IMR-90 (cell line): ENCODE results near the gene LRP5. TPM values are rescaled to one million over a fixed set of nuclear protein-coding genes. Genes with fewer than 3 reads are reported as not detected.

Source experiments
- ATAC-seq: fragments of 200-7000 bp; cut with Tn5 transposase; 2 replicates; pipeline ENCODE4 v1.9.1; 2020; ENCODE audit warnings: low read depth, mild to moderate bottlenecking, moderate library complexity
- BruUV-seq: library from RNA; stranded (reverse); fragments of 400-500 nt; replicated peaks from 2 replicates; lab custom pipeline; 2021; lab: Mats Ljungman, UMichigan
- CTCF ChIA-PET: fragments of 300-600 bp; formaldehyde crosslinking; extraction: SDS; loops from one replicate; lab custom pipeline; 2021; ENCODE audit warnings: antibody characterized with exemption; lab: Yijun Ruan, JAX
- POLR2A ChIA-PET: fragments of 300-600 bp; sonication (Branson Sonifier 250); formaldehyde crosslinking; loops from one replicate; lab custom pipeline; 2022; ENCODE audit warnings: antibody characterized with exemption; ENCODE audit not compliant: unreplicated experiment; lab: Charles Lee
- DNase-seq: peaks from one replicate; pipeline ENCODE4 v3.0.0; 2013
- H2AFZ ChIP-seq: replicated peaks from 2 replicates; pipeline ENCODE3; 2013; ENCODE audit warnings: low read length, mild to moderate bottlenecking; ENCODE audit not compliant: poor library complexity
- H2AK5ac ChIP-seq: 2 replicates; pipeline ENCODE4 v1.6.1; 2013; ENCODE audit warnings: low read depth, low read length, inconsistent platforms
- H2AK9ac ChIP-seq: replicated peaks from 2 replicates; pipeline ENCODE3; 2013; ENCODE audit warnings: mild to moderate bottlenecking, low read depth, low read length, moderate library complexity; ENCODE audit not compliant: poor library complexity
- H2BK120ac ChIP-seq: 2 replicates; pipeline ENCODE4 v1.6.1; 2013; ENCODE audit warnings: low read depth, low read length, inconsistent platforms
- H2BK15ac ChIP-seq: 3 replicates; pipeline ENCODE4 v1.6.1; 2013; ENCODE audit warnings: low read depth, low read length, inconsistent platforms
- H2BK20ac ChIP-seq: 2 replicates; pipeline ENCODE4 v1.6.1; 2013; ENCODE audit warnings: low read depth, mild to moderate bottlenecking, inconsistent platforms, low read length, moderate library complexity
- H2BK5ac ChIP-seq: 2 replicates; pipeline ENCODE4 v1.6.1; 2013; ENCODE audit warnings: mild to moderate bottlenecking, low read depth, low read length, inconsistent platforms; ENCODE audit not compliant: poor library complexity, severe bottlenecking
- H3K14ac ChIP-seq: replicated peaks from 2 replicates; pipeline ENCODE4 v1.6.1; 2013; ENCODE audit warnings: low read depth, low read length, inconsistent platforms
- H3K18ac ChIP-seq: 2 replicates; pipeline ENCODE4 v1.6.1; 2013; ENCODE audit warnings: low read depth, low read length, control low read depth
- H3K23ac ChIP-seq: 2 replicates; pipeline ENCODE4 v1.6.1; 2013; ENCODE audit warnings: low read depth, low read length, inconsistent platforms
- H3K27ac ChIP-seq: 2 replicates; pipeline ENCODE4 v1.5.1; 2013; ENCODE audit warnings: mild to moderate bottlenecking, control low read depth, low read length; ENCODE audit not compliant: insufficient read depth
- H3K27me3 ChIP-seq: 2 replicates; pipeline ENCODE4 v1.6.1; 2013; ENCODE audit warnings: low read length; ENCODE audit not compliant: control insufficient read depth, insufficient read depth
- H3K36me3 ChIP-seq: 2 replicates; pipeline ENCODE4 v1.6.1; 2013; ENCODE audit warnings: low read length, mixed read lengths; ENCODE audit not compliant: control insufficient read depth, insufficient read depth
- H3K4ac ChIP-seq: 2 replicates; pipeline ENCODE4 v1.6.1; 2013; ENCODE audit warnings: low read depth, low read length, inconsistent platforms
- H3K4me1 ChIP-seq: 2 replicates; pipeline ENCODE4 v1.6.1; 2013; ENCODE audit warnings: low read length, mixed read lengths; ENCODE audit not compliant: control insufficient read depth, insufficient read depth
- H3K4me2 ChIP-seq: 2 replicates; pipeline ENCODE4 v1.6.1; 2013; ENCODE audit warnings: low read depth, mild to moderate bottlenecking, control low read depth, low read length, moderate library complexity
- H3K4me3 ChIP-seq: 2 replicates; pipeline ENCODE4 v1.5.1; 2013; ENCODE audit warnings: low read depth, mild to moderate bottlenecking, control low read depth, low read length, moderate library complexity; ENCODE audit not compliant: insufficient read depth
- H3K56ac ChIP-seq: 2 replicates; pipeline ENCODE4 v1.6.1; 2013; ENCODE audit warnings: low read length, inconsistent platforms; ENCODE audit not compliant: insufficient read depth; ENCODE audit errors: extremely low read depth
- H3K79me1 ChIP-seq, 2 experiments: 2 replicates each; pipeline ENCODE4 v1.6.1; 2013; ENCODE audit warnings: low read length in 2 of 2, inconsistent platforms in 1 of 2, low read depth in 1 of 2
- H3K9ac ChIP-seq: 2 replicates; pipeline ENCODE4 v1.6.1; 2013; ENCODE audit warnings: low read depth, low read length, control low read depth
- H3K9me1 ChIP-seq: 2 replicates; pipeline ENCODE4 v1.6.1; 2013; ENCODE audit warnings: low read length, inconsistent platforms; ENCODE audit not compliant: insufficient read depth
- H3K9me3 ChIP-seq: 2 replicates; pipeline ENCODE4 v1.6.1; 2013; ENCODE audit warnings: low read length; ENCODE audit not compliant: control insufficient read depth, insufficient read depth
- H4K20me1 ChIP-seq: 2 replicates; pipeline ENCODE4 v1.6.1; 2013; ENCODE audit warnings: low read length, inconsistent platforms; ENCODE audit not compliant: insufficient read depth
- H4K5ac ChIP-seq: 2 replicates; pipeline ENCODE4 v1.6.1; 2013; ENCODE audit warnings: mild to moderate bottlenecking, low read depth, low read length, control low read depth
- H4K8ac ChIP-seq, 2 experiments: 2 replicates each; pipeline ENCODE4 v1.6.1; 2013; ENCODE audit warnings: low read depth in 2 of 2, low read length in 2 of 2, control low read depth in 1 of 2, inconsistent platforms in 1 of 2
- H4K91ac ChIP-seq: 2 replicates; pipeline ENCODE4 v1.6.1; 2013; ENCODE audit warnings: low read depth, low read length, inconsistent platforms; ENCODE audit not compliant: insufficient read depth
- CHD1 ChIP-seq: IDR thresholded peaks from 2 replicates; pipeline ENCODE4 v1.6.1; 2012; ENCODE audit warnings: low read depth, low read length, improper control_type of control experiment
- MAZ ChIP-seq: IDR thresholded peaks from 2 replicates; pipeline ENCODE4 v1.6.1; 2012; ENCODE audit warnings: low read depth, mild to moderate bottlenecking, low read length, improper control_type of control experiment, moderate library complexity, borderline replicate concordance
- MXI1 ChIP-seq: IDR thresholded peaks from 2 replicates; pipeline ENCODE4 v1.6.1; 2012; ENCODE audit warnings: low read depth, mild to moderate bottlenecking, low read length, moderate library complexity, borderline replicate concordance
- RCOR1 ChIP-seq: IDR thresholded peaks from 2 replicates; pipeline ENCODE4 v1.6.1; 2012; ENCODE audit warnings: mild to moderate bottlenecking, low read length, improper control_type of control experiment; ENCODE audit not compliant: insufficient replicate concordance
- USF2 ChIP-seq: fragments of 150-350 bp; IDR thresholded peaks from 2 replicates; pipeline ENCODE4 v1.6.1; 2017; ENCODE audit warnings: mild to moderate bottlenecking, antibody characterized with exemption, low read length, low read depth
- WGBS, 2 experiments: methylation state at CpG; one replicate each; pipeline versions ENCODE4 v1.1.5 to v1.1.7; 2013; ENCODE audit warnings: missing lambda C conversion rate in 2 of 2; ENCODE audit not compliant: insufficient read length in 1 of 2; ENCODE audit errors: extremely low coverage in 2 of 2; 5-methylcytosine and 5-hydroxymethylcytosine counted together
- dilution Hi-C: fragments of 300-500 bp; cut with HindIII; formaldehyde crosslinking; loops from one replicate; pipeline ENCODE4 v1.14.3; 2018; ENCODE audit warnings: low sequenced_read_pairs; ENCODE audit not compliant: unreplicated experiment
- in situ Hi-C: fragments of 300-500 bp; cut with MboI; formaldehyde crosslinking; loops from 3 replicates; pipeline ENCODE4 v1.14.3; 2019; ENCODE audit warnings: low sequenced_read_pairs, inconsistent platforms, mixed read lengths
- intact Hi-C: fragments of 100-400 bp; cut with micrococcal nuclease; formaldehyde crosslinking; loops from 2 replicates; pipeline ENCODE4 v1.10.0; 2022
- polyA plus RNA-seq, 3 experiments: library from polyadenylated mRNA; depleted of rRNA; stranded (reverse); fragments of >200 nt; gene quantifications; 2 replicates each; pipeline ENCODE4 v1.2.3, GENCODE V29; 2012; ENCODE audit warnings: low replicate concordance in 1 of 3
- total RNA-seq: library from RNA; depleted of rRNA; stranded (reverse); fragments of >200 nt; gene quantifications from 2 replicates; pipeline ENCODE4 v1.2.3, GENCODE V29; 2012
- TF ChIP-seq, protein P1 (sequence below): conservative IDR thresholded peaks from 2 replicates; pipeline ENCODE4 v1.5.1; 2012; ENCODE audit warnings: mild to moderate bottlenecking, low read depth, low read length, improper control_type of control experiment

Gene LRP5
- total and polyA plus RNA-seq, 2 of the 4 experiments (the other 2 are of a cell fraction), result 10.4 to 15.0 TPM

- Histone ChIP-seq H3K9me1 (peaks cover 9% of the 10 kb centered on the region; the same call in 1 of the 2 replicates), H3K14ac (no peak overlapping the region), H4K91ac (no peak overlapping the region), H2AK5ac (no peak overlapping the region), H3K56ac (no peak overlapping the region), H2AFZ (no peak overlapping the region), H2AK9ac (no peak overlapping the region), H3K23ac (no peak overlapping the region), H3K4me3 (no peak overlapping the region), H2BK120ac (no peak overlapping the region), H3K27me3 (no peaks in the 10 kb centered on the region), H3K9me3 (no peaks in the 10 kb centered on the region), H4K8ac (no peak overlapping the region), H3K9ac (no peak overlapping the region), H3K18ac (no peak overlapping the region), H2BK5ac (no peak overlapping the region), H3K27ac (no peak overlapping the region), H2BK20ac (no peak overlapping the region), H3K4me1 (no peaks in the 10 kb centered on the region), H4K5ac (no peak overlapping the region), H3K36me3 (peaks cover 63% of the 10 kb centered on the region), H2BK15ac (no peak overlapping the region), H3K4me2 (no peak overlapping the region), H3K4ac (no peak overlapping the region), H3K79me1 (no peaks in the 10 kb centered on the region), H4K20me1 (no peaks in the 10 kb centered on the region)
- TF ChIP-seq, protein P1, sequence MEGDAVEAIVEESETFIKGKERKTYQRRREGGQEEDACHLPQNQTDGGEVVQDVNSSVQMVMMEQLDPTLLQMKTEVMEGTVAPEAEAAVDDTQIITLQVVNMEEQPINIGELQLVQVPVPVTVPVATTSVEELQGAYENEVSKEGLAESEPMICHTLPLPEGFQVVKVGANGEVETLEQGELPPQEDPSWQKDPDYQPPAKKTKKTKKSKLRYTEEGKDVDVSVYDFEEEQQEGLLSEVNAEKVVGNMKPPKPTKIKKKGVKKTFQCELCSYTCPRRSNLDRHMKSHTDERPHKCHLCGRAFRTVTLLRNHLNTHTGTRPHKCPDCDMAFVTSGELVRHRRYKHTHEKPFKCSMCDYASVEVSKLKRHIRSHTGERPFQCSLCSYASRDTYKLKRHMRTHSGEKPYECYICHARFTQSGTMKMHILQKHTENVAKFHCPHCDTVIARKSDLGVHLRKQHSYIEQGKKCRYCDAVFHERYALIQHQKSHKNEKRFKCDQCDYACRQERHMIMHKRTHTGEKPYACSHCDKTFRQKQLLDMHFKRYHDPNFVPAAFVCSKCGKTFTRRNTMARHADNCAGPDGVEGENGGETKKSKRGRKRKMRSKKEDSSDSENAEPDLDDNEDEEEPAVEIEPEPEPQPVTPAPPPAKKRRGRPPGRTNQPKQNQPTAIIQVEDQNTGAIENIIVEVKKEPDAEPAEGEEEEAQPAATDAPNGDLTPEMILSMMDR, result no peak
- TF ChIP-seq USF2 (no peak), MAZ (no peak), RCOR1 (no peak), CHD1 (no peak), MXI1 (no peak)
- no TSS peak for BruUV-seq
- in situ Hi-C loops (no loop called here), dilution Hi-C loops (no loop called here), intact Hi-C loops (no loop called here)
- ChIA-PET POLR2A (no interaction called here), CTCF (interaction anchor here (0.8 kb wide), 1 partner anchor 123 kb away, joined by 3 read pairs; no protein-coding TSS in a partner anchor)
- 82% methylated on average over 19 of the region's 24 CpGs; no CpG with 5 or more reads in 1 of the 2 experiments for WGBS, 2 experiments
- DNase-seq (peak; percentile 11), ATAC-seq (no peak)
Measured at GRCh38 chr11:68412593-68413475, 100.4 kb downstream of the LRP5 start.
